WERI-Rb-1 (cell line): ENCODE measurements around the gene SEC14L2.
A peak's percentile ranks its signal among the peaks of the same experiment; 100 is the strongest.
"Not testable (repeated sequence)": the region's sequence is repeated elsewhere in the genome, so short reads cannot be mapped to it uniquely, and the experiment has no call there.

Source experiments
- DNase-seq: peaks from one replicate; pipeline ENCODE4 v3.0.0-alpha.2; 2020
- H3K27ac ChIP-seq: fragments of 250-450 bp; sonication (Bioruptor Pico); 2 replicates; pipeline ENCODE4 v1.5.1; 2020; ENCODE audit warnings: mild to moderate bottlenecking, moderate library complexity
- H3K27me3 ChIP-seq: fragments of 250-450 bp; sonication (Bioruptor Pico); 2 replicates; pipeline ENCODE4 v1.5.1; 2021; ENCODE audit warnings: mild to moderate bottlenecking, low read depth, moderate library complexity; ENCODE audit not compliant: insufficient read depth, severe bottlenecking
- H3K36me3 ChIP-seq: fragments of 250-450 bp; sonication (Bioruptor Pico); 2 replicates; pipeline ENCODE4 v1.5.1; 2020; ENCODE audit warnings: mild to moderate bottlenecking, moderate library complexity
- H3K4me3 ChIP-seq: 2 replicates; pipeline ENCODE4 v1.5.1; 2011; ENCODE audit warnings: low read depth, mild to moderate bottlenecking, control low read depth, low read length
- H3K9me3 ChIP-seq: fragments of 250-450 bp; sonication (Bioruptor Pico); 2 replicates; pipeline ENCODE4 v1.5.1; 2021; ENCODE audit warnings: mild to moderate bottlenecking, moderate library complexity; ENCODE audit not compliant: severe bottlenecking
- CTCF ChIP-seq: IDR thresholded peaks from 2 replicates; pipeline ENCODE4 v1.5.1; 2011; ENCODE audit warnings: low read depth, mild to moderate bottlenecking, control low read depth, inconsistent platforms, low read length

Gene SEC14L2

GRCh38 chr22:30397656-30398635 is 1.1 kb downstream of the SEC14L2 start:
- Histone ChIP-seq H3K4me3 (peak overlapping the region; percentile 65), H3K27ac (no peak overlapping the region), H3K9me3 (no peaks in the 10 kb centered on the region), H3K27me3 (no peaks in the 10 kb centered on the region), H3K36me3 (peaks cover 7% of the 10 kb centered on the region; the same call in 1 of the 2 replicates)
- no peak for TF ChIP-seq CTCF
- no peak for DNase-seq

- peaks cover 7% of the 10 kb centered on the region; the same call in 1 of the 2 replicates for H3K36me3 ChIP-seq
- H3K4me3 ChIP-seq = no peak overlapping the region
- H3K27ac ChIP-seq = no peak overlapping the region
- DNase-seq = no peak
- TF ChIP-seq CTCF = no peak
- H3K27me3 ChIP-seq = no peaks in the 10 kb centered on the region
- no peaks in the 10 kb centered on the region for H3K9me3 ChIP-seq
Measured at GRCh38 chr22:30398685-30399680, 2.2 kb downstream of the SEC14L2 start.

- H3K27ac ChIP-seq = no peak overlapping the region
- no peaks in the 10 kb centered on the region for H3K9me3 ChIP-seq
- no peak for TF ChIP-seq CTCF
- no peak overlapping the region for H3K4me3 ChIP-seq
- H3K36me3 ChIP-seq = peaks cover 7% of the 10 kb centered on the region; the same call in 1 of the 2 replicates
- DNase-seq = no peak
- H3K27me3 ChIP-seq = no peaks in the 10 kb centered on the region
Measured at GRCh38 chr22:30399718-30400117, 2.9 kb downstream of the SEC14L2 start.

- Histone ChIP-seq H3K27ac (no peak overlapping the region), H3K4me3 (no peak overlapping the region), H3K36me3 (peaks cover 7% of the 10 kb centered on the region; the same call in 1 of the 2 replicates), H3K9me3 (no peaks in the 10 kb centered on the region), H3K27me3 (no peaks in the 10 kb centered on the region)
- no peak for DNase-seq
- TF ChIP-seq CTCF = no peak
Measured at GRCh38 chr22:30400159-30400558, 3.3 kb downstream of the SEC14L2 start.

- H3K27ac ChIP-seq, H3K36me3 ChIP-seq, H3K27me3 ChIP-seq, H3K4me3 ChIP-seq, H3K9me3 ChIP-seq, DNase-seq: not testable (repeated sequence)
Measured at GRCh38 chr22:30401024-30401423, 4.2 kb downstream of the SEC14L2 start.
